Measurements from ENCODE around the gene OR1D5. TPM values are rescaled to one million over a fixed set of nuclear protein-coding genes. Genes with fewer than 3 reads are reported as not detected.

Gene OR1D5
- total and polyA plus RNA-seq, 2 donors (not counting 3 experiments of a cell fraction or from before 2014, with no cell fraction given), result not detected

DNA sequence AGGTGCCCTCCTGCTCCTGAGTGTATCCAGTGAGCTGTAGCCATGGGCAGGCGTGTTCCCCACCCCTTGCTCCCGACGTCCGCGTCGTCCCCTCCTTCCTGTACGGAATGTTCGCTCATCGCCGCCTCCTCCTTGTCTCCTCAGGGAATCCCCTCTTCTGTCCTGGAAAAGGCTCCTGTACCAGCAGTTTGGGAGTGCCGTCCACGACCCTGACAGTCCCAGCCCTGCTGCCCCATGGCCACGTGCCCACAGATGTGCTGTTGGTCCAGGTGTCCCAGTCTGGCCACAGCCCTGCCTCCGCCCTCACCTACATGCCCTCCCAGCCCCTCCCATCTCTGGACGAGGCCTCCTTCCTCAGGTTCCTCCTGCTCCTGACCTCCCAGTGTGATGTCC, 30.2 kb downstream of the OR1D5 start:
- peaks cover 16% of the 10 kb centered on the region for H3K4me1 ChIP-seq (ENCODE audit: control insufficient read depth, extremely low read depth, insufficient read depth, low read length)
- H4K20me1 ChIP-seq (replicated peaks; ENCODE audit: control insufficient read depth, extremely low read depth, insufficient read depth, low read length), result no peaks in the 10 kb centered on the region
- CTCF ChIA-PET, result no interaction called here
- H3K27ac ChIP-seq (ENCODE audit: insufficient read depth, low read depth, low read length), result no peak overlapping the region
- H3K9ac ChIP-seq (replicated peaks; ENCODE audit: extremely low read depth, insufficient read depth, low read length), result no peak overlapping the region
- DNase-seq (ENCODE audit: low read depth, low spot score) (no peak), FAIRE-seq (no peak)
- TF ChIP-seq JUN (IDR thresholded peaks at IDR 0.05; ENCODE audit: borderline replicate concordance, insufficient read depth, insufficient read length, low read depth) (no peak), POLR2AphosphoS5 (IDR thresholded peaks at IDR 0.05; ENCODE audit: insufficient read depth, low read depth, low read length) (no peak), EZH2 (IDR thresholded peaks at IDR 0.05; ENCODE audit: borderline replicate concordance, low read depth, low read length, severe bottlenecking) (no peak), POLR2A (IDR thresholded peaks at IDR 0.05; ENCODE audit: low read depth, low read length) (no peak), MYC (IDR thresholded peaks at IDR 0.05; ENCODE audit: low read depth, low read length) (no peak), MAX (IDR thresholded peaks at IDR 0.05; ENCODE audit: insufficient read depth, insufficient read length) (no peak), FOS (IDR thresholded peaks at IDR 0.05; ENCODE audit: borderline replicate concordance, insufficient read depth, low read length) (no peak), GATA2 (IDR thresholded peaks at IDR 0.05; ENCODE audit: insufficient read depth, insufficient read length, low read depth, low read length) (no peak)
- TF ChIP-seq, protein P1, sequence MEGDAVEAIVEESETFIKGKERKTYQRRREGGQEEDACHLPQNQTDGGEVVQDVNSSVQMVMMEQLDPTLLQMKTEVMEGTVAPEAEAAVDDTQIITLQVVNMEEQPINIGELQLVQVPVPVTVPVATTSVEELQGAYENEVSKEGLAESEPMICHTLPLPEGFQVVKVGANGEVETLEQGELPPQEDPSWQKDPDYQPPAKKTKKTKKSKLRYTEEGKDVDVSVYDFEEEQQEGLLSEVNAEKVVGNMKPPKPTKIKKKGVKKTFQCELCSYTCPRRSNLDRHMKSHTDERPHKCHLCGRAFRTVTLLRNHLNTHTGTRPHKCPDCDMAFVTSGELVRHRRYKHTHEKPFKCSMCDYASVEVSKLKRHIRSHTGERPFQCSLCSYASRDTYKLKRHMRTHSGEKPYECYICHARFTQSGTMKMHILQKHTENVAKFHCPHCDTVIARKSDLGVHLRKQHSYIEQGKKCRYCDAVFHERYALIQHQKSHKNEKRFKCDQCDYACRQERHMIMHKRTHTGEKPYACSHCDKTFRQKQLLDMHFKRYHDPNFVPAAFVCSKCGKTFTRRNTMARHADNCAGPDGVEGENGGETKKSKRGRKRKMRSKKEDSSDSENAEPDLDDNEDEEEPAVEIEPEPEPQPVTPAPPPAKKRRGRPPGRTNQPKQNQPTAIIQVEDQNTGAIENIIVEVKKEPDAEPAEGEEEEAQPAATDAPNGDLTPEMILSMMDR (IDR thresholded peaks at IDR 0.05; ENCODE audit: extremely low read depth in 1 of 2, insufficient read depth in 1 of 2, low read depth in 1 of 2, low read length in 2 of 2), result no peak
- H3K4me3 ChIP-seq (replicated peaks in 1 of 3; ENCODE audit: insufficient read depth in 1 of 3, low read depth in 1 of 3, low read length in 3 of 3), result no peak overlapping the region
- dilution Hi-C loops (cut with MboI; ENCODE audit: extremely low pct_ligation_motif_present, low sequenced_read_pairs), result no loop called here
- BruUV-seq (replicated peaks), result no TSS peak
- H3K4me2 ChIP-seq (ENCODE audit: insufficient read depth, low read length), result no peak overlapping the region
- H3K27me3 ChIP-seq (ENCODE audit: control insufficient read depth in 2 of 2, insufficient read depth in 2 of 2, low read length in 2 of 2), result peaks cover 2 to 7% of the 10 kb centered on the region in 2 experiments
- no peaks in the 10 kb centered on the region for H3K79me2 ChIP-seq (ENCODE audit: control insufficient read depth, insufficient read depth, low read length)
- no peak overlapping the region for H2AFZ ChIP-seq (ENCODE audit: low read depth, low read length)
- intact Hi-C loops (cut with micrococcal nuclease), result no loop called here
- no peaks in the 10 kb centered on the region for H3K9me1 ChIP-seq (replicated peaks; ENCODE audit: control insufficient read depth, extremely low read depth, insufficient read depth, low read length)
- no peaks in the 10 kb centered on the region for H3K9me3 ChIP-seq (replicated peaks; ENCODE audit: control insufficient read depth, insufficient read depth, low read length)
- POLR2A ChIA-PET, result no interaction called here
- H3K36me3 ChIP-seq (ENCODE audit: control insufficient read depth in 2 of 2, extremely low read depth in 1 of 2, insufficient read depth in 2 of 2, low read length in 2 of 2), result no peaks in the 10 kb centered on the region
